Measurements from ENCODE around the gene REX1BD. TPM values are rescaled to one million over a fixed set of nuclear protein-coding genes. Genes with fewer than 3 reads are reported as not detected.

Gene REX1BD
- total RNA-seq, 2 donors from 2014 or later, result 46.7 to 79.6 TPM

DNA sequence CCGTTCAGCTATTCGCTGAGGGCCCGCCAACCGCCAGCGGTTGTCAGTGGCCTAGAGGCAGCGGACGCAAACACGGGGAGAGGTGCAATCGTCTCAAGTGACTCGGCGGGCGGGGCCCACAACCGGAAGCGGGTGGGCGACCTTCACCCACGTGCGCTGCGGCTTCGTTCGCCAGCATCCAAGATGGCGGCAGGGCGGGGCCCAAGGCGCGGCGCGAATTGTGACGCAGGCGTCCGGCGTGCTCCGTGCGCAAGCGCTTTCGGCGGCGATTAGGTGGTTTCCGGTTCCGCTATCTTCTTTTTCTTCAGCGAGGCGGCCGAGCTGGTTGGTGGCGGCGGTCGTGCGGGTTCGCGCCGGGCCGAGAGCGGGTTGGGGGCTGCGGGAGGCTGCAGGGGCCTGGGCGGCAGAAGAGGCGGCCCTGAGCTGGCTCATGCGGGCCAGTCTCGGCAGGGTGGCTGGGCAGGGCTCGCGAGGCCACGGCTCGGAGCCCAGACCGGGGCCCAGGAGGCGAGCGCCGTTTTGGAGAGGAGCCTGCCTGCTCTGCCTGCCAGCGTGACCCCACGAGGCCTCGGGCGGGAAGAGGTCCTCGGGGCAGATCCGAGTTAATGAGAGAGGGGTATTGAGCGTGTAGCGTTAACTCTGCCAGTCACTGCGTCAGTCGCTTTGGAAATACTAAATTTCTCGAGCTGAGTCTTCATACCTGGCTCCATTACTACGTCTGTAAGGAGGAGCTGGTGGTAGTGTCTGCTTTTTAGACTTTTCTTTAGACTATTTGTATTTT lies 16.8 kb upstream of the REX1BD start, which contains the start of gene UBA52:
Gene UBA52, plus strand, starts transcription at position 294 of the 781 bp plus-strand sequence. CDS start 1,444 bp downstream, outside the sequence.
- H3K9me3 ChIP-seq, result no peaks in the 10 kb centered on the region
- peak; percentile 99 for DNase-seq
- peak within 1 kb of the TSS; percentile 61 for H3K4me3 ChIP-seq
- H3K27me3 ChIP-seq, result no peaks in the 10 kb centered on the region
- H3K36me3 ChIP-seq, result peaks cover 3% of the 10 kb centered on the region
- H3K9ac ChIP-seq (ENCODE audit: low read depth in 2 of 2, low read length in 2 of 2), result peak within 1 kb of the TSS; percentile 94
- intact Hi-C loops (cut with DNase I), result no loop called here
- TF ChIP-seq, protein P1, sequence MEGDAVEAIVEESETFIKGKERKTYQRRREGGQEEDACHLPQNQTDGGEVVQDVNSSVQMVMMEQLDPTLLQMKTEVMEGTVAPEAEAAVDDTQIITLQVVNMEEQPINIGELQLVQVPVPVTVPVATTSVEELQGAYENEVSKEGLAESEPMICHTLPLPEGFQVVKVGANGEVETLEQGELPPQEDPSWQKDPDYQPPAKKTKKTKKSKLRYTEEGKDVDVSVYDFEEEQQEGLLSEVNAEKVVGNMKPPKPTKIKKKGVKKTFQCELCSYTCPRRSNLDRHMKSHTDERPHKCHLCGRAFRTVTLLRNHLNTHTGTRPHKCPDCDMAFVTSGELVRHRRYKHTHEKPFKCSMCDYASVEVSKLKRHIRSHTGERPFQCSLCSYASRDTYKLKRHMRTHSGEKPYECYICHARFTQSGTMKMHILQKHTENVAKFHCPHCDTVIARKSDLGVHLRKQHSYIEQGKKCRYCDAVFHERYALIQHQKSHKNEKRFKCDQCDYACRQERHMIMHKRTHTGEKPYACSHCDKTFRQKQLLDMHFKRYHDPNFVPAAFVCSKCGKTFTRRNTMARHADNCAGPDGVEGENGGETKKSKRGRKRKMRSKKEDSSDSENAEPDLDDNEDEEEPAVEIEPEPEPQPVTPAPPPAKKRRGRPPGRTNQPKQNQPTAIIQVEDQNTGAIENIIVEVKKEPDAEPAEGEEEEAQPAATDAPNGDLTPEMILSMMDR (IDR thresholded peaks at IDR 0.05), result no peak
- H3K4me1 ChIP-seq, result peaks cover 14% of the 10 kb centered on the region
- H3K27ac ChIP-seq, result peak within 1 kb of the TSS; percentile 46

DNA sequence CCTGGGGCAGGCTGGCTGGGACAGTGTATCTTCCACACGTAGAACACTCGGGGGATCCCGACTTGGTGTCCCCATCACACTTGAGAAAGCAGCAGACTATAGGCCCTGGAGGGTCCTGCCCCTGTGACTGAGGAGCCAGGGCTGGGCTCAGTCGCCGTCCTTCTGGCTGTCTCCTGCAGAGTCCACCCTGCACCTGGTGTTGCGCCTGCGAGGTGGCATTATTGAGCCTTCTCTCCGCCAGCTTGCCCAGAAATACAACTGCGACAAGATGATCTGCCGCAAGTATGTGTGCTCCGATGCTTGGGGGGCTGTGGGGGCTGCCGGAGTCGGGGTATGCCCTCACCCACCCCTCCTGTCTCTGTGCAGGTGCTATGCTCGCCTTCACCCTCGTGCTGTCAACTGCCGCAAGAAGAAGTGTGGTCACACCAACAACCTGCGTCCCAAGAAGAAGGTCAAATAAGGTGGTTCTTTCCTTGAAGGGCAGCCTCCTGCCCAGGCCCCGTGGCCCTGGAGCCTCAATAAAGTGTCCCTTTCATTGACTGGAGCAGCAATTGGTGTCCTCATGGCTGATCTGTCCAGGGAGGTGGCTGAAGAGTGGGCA lies 13.8 kb upstream of the REX1BD start:
- Histone ChIP-seq H3K4me3 (no peak overlapping the region), H3K9me3 (no peaks in the 10 kb centered on the region), H3K36me3 (peaks cover 3% of the 10 kb centered on the region), H3K27me3 (no peaks in the 10 kb centered on the region), H3K27ac (no peak overlapping the region), H3K9ac (ENCODE audit: low read depth in 2 of 2, low read length in 2 of 2) (no peak overlapping the region), H3K4me1 (peaks cover 14% of the 10 kb centered on the region)
- TF ChIP-seq, protein P1 (IDR thresholded peaks at IDR 0.05), result no peak
- intact Hi-C loops (cut with DNase I), result no loop called here
- DNase-seq, result no peak

DNA sequence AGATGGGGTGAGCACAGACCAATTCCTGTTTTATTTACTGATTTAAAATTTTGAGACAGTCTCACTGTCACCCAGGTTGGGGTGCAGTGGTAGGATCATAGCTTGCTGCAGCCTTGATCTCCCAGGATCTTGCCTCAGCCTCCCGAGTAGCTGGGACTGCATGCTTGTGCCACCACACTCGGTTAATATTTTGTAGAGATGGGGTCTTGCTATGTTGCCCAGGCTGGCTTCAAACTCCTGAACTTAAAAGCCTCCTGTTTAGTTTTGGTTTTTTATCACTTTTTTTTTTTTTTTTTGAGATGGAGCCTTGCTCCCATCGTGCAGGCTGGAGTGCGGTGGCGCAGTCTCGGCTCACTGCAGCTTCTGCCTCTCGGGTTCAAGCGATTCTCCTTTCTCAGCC lies 12.2 kb upstream of the REX1BD start:
- Histone ChIP-seq H3K27me3 (no peaks in the 10 kb centered on the region), H3K4me3 (no peak overlapping the region), H3K9me3 (no peaks in the 10 kb centered on the region), H3K27ac (no peak overlapping the region), H3K9ac (ENCODE audit: low read depth in 2 of 2, low read length in 2 of 2) (no peak overlapping the region), H3K36me3 (peaks cover 3% of the 10 kb centered on the region), H3K4me1 (peaks cover 14% of the 10 kb centered on the region)
- TF ChIP-seq, protein P1 (IDR thresholded peaks at IDR 0.05), result no peak
- no peak for DNase-seq
- intact Hi-C loops (cut with DNase I), result no loop called here

DNA sequence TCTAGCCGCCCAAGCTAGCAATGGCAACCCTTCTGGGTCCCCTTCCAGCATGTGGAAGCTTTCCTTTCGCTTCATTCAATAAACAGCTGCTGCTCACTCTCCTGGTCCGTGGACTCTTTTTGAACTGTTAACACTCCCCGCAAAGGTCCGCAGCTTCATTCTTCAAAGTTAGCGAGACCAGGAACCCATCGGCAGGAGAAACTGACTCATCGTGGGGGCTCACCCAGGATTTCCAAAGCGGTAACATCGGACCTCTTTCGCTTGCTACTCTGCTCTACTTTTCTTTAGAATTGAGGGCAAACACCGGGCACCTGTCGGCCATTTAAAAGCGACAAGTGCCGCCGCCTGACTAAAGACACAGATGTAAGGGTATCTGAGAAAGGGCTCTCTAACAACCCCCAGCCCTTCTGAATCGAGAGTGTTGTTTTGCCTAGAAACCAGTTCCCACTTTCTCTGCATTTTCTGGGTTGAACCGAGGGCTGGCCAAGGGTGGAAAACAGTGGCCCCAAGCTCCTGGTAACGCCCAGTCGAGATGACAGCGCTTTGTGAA lies 11.2 kb upstream of the REX1BD start:
- no peak overlapping the region for H3K9ac ChIP-seq (ENCODE audit: low read depth in 2 of 2, low read length in 2 of 2)
- H3K27ac ChIP-seq, result no peak overlapping the region
- intact Hi-C loops (cut with DNase I), result no loop called here
- TF ChIP-seq, protein P1 (IDR thresholded peaks at IDR 0.05), result no peak
- no peak overlapping the region for H3K4me3 ChIP-seq
- H3K4me1 ChIP-seq, result peaks cover 14% of the 10 kb centered on the region
- H3K27me3 ChIP-seq, result no peaks in the 10 kb centered on the region
- no peaks in the 10 kb centered on the region for H3K9me3 ChIP-seq
- peaks cover 3% of the 10 kb centered on the region for H3K36me3 ChIP-seq
- no peak for DNase-seq

DNA sequence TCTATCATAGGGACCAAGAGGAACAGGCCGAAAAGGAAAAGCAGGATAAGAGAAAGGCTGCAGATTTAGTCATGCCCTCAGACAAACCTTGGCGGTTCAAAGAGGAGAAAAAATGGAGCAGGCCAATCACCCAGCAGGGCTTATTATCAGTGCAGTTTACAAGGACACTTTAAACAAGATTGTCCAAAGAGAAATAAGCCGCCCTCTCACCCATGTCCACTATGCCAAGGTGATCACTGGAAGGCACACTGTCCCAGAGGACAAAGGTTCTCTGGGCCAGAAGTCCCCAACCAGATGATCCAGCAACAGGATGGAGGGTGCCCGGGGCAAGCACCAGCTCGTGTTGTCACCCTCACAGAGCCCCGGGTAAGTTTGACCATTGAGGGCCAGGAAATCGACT lies 8.3 kb upstream of the REX1BD start:
- DNase-seq, result no peak
- H3K27me3 ChIP-seq, result no peaks in the 10 kb centered on the region
- no peak overlapping the region for H3K27ac ChIP-seq
- no peak overlapping the region for H3K4me3 ChIP-seq
- no peaks in the 10 kb centered on the region for H3K9me3 ChIP-seq
- H3K36me3 ChIP-seq, result no peaks in the 10 kb centered on the region
- no peaks in the 10 kb centered on the region for H3K4me1 ChIP-seq
- H3K9ac ChIP-seq (ENCODE audit: low read depth in 2 of 2, low read length in 2 of 2), result no peak overlapping the region
- TF ChIP-seq, protein P1 (IDR thresholded peaks at IDR 0.05), result no peak
- intact Hi-C loops (cut with DNase I), result no loop called here
